A673 (cell line): ENCODE results near the gene DLEC1. TPM values are rescaled to one million over a fixed set of nuclear protein-coding genes. Genes with fewer than 3 reads are reported as not detected.

Source experiments
- BruUV-seq: library from RNA; stranded (reverse); fragments of 400-500 nt; replicated peaks from 2 replicates; lab custom pipeline; 2021; lab: Mats Ljungman, UMichigan
- CTCF ChIA-PET: fragments of 300-600 bp; sonication (Branson Sonifier 250); formaldehyde crosslinking; loops from one replicate; lab custom pipeline; 2022; ENCODE audit warnings: antibody characterized with exemption; lab: Charles Lee
- POLR2A ChIA-PET: fragments of 300-600 bp; sonication (Branson Sonifier 250); formaldehyde crosslinking; loops from one replicate; lab custom pipeline; 2022; ENCODE audit warnings: antibody characterized with exemption; ENCODE audit not compliant: low non-redundant PET; lab: Charles Lee
- DNase-seq: peaks from one replicate; pipeline ENCODE4 v3.0.0-alpha.2; 2015; ENCODE audit warnings: low spot score
- H3K27ac ChIP-seq: fragments of 200-600 bp; sonication (generic); 2 replicates; pipeline ENCODE4 v1.5.1; 2016; ENCODE audit warnings: mixed run types, low read depth, mild to moderate bottlenecking, mixed read lengths, antibody characterized with exemption, low read length; ENCODE audit not compliant: poor library complexity, severe bottlenecking
- H3K27me3 ChIP-seq: fragments of 200-600 bp; sonication (generic); replicated peaks from 2 replicates; pipeline ENCODE4 v1.6.1; 2017; ENCODE audit warnings: mixed run types, low read depth, mild to moderate bottlenecking, mixed read lengths, antibody characterized with exemption, low read length; ENCODE audit not compliant: insufficient read depth, poor library complexity
- H3K36me3 ChIP-seq: fragments of 200-600 bp; sonication (generic); 2 replicates; pipeline ENCODE4 v1.6.1; 2016; ENCODE audit warnings: mixed run types, mild to moderate bottlenecking, mixed read lengths, antibody characterized with exemption, low read length; ENCODE audit not compliant: insufficient read depth, poor library complexity, severe bottlenecking
- H3K4me1 ChIP-seq: fragments of 200-600 bp; sonication (generic); 2 replicates; pipeline ENCODE4 v1.6.1; 2017; ENCODE audit warnings: mixed run types, mild to moderate bottlenecking, mixed read lengths, antibody characterized with exemption, low read length; ENCODE audit not compliant: insufficient read depth, poor library complexity, severe bottlenecking
- H3K4me3 ChIP-seq: fragments of 200-600 bp; sonication (generic); 2 replicates; pipeline ENCODE4 v1.5.1; 2016; ENCODE audit warnings: low read depth, mixed run types, mild to moderate bottlenecking, mixed read lengths, low read length; ENCODE audit not compliant: poor library complexity, severe bottlenecking
- H3K9me3 ChIP-seq: fragments of 200-600 bp; sonication (generic); 2 replicates; pipeline ENCODE4 v1.6.1; 2016; ENCODE audit warnings: mixed run types, low read depth, mild to moderate bottlenecking, mixed read lengths, antibody characterized with exemption, low read length; ENCODE audit not compliant: poor library complexity, severe bottlenecking
- EZH2 ChIP-seq: fragments of 200-600 bp; sonication (generic); IDR thresholded peaks from 2 replicates; pipeline ENCODE4 v1.6.1; 2017; ENCODE audit warnings: borderline replicate concordance, low read depth, mild to moderate bottlenecking, mixed read lengths, antibody characterized with exemption, low read length; ENCODE audit not compliant: poor library complexity, severe bottlenecking
- intact Hi-C: fragments of 100-400 bp; cut with micrococcal nuclease; formaldehyde crosslinking; loops from one replicate; pipeline ENCODE4 v1.10.0; 2022; ENCODE audit not compliant: unreplicated experiment
- total RNA-seq: library from RNA; stranded (reverse); gene quantifications from 2 replicates; pipeline ENCODE4 v1.2.3, GENCODE V29; 2021
- TF ChIP-seq, protein P1 (sequence below): fragments of 300-800, 200-600 bp; sonication (generic); conservative IDR thresholded peaks from 2 replicates; pipeline ENCODE4 v1.5.1; 2017; ENCODE audit warnings: low read depth, mild to moderate bottlenecking, antibody characterized with exemption, low read length, moderate library complexity, mixed read lengths

DLEC1 gene
- total RNA-seq, 1 experiment from 2014 or later: not detected

DNA sequence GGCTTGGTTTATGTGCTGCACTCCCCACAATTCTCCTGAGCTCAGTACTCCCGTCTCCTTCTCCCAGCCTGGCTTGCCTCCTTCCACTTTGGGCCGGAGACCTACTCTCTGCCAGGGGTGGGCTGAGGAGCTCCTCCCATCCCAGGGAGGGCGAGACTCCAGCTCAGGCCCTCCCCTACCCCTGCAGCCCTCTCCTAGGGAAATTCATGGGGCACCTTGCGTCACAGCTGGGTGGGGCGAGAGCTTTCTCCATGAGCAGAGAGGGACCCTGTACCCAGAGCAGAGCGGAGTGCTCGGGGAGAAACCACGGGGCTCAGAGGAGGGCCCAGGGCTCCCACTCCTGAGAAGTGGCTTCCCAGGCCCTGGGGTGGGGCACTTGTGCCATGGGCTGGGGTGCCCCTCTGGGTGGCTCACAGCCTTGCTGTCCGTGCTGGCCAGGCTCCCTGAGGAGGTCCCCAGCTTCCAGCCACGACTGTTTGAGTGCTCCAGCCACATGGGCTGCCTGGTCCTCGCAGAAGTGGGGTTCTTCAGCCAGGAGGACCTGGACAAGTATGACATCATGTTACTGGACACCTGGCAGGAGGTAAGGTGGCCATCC, 35.1 kb upstream of the DLEC1 start:
- TF ChIP-seq, protein P1, sequence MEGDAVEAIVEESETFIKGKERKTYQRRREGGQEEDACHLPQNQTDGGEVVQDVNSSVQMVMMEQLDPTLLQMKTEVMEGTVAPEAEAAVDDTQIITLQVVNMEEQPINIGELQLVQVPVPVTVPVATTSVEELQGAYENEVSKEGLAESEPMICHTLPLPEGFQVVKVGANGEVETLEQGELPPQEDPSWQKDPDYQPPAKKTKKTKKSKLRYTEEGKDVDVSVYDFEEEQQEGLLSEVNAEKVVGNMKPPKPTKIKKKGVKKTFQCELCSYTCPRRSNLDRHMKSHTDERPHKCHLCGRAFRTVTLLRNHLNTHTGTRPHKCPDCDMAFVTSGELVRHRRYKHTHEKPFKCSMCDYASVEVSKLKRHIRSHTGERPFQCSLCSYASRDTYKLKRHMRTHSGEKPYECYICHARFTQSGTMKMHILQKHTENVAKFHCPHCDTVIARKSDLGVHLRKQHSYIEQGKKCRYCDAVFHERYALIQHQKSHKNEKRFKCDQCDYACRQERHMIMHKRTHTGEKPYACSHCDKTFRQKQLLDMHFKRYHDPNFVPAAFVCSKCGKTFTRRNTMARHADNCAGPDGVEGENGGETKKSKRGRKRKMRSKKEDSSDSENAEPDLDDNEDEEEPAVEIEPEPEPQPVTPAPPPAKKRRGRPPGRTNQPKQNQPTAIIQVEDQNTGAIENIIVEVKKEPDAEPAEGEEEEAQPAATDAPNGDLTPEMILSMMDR: no peak
- no peak for TF ChIP-seq EZH2
- intact Hi-C loops: no loop called here
- Histone ChIP-seq H3K27ac (no peak overlapping the region), H3K36me3 (no peaks in the 10 kb centered on the region), H3K4me1 (no peaks in the 10 kb centered on the region), H3K27me3 (no peaks in the 10 kb centered on the region), H3K9me3 (no peaks in the 10 kb centered on the region), H3K4me3 (no peak overlapping the region)
- CTCF ChIA-PET: no interaction called here
- POLR2A ChIA-PET: no interaction called here
- no TSS peak for BruUV-seq
- no peak for DNase-seq

DNA sequence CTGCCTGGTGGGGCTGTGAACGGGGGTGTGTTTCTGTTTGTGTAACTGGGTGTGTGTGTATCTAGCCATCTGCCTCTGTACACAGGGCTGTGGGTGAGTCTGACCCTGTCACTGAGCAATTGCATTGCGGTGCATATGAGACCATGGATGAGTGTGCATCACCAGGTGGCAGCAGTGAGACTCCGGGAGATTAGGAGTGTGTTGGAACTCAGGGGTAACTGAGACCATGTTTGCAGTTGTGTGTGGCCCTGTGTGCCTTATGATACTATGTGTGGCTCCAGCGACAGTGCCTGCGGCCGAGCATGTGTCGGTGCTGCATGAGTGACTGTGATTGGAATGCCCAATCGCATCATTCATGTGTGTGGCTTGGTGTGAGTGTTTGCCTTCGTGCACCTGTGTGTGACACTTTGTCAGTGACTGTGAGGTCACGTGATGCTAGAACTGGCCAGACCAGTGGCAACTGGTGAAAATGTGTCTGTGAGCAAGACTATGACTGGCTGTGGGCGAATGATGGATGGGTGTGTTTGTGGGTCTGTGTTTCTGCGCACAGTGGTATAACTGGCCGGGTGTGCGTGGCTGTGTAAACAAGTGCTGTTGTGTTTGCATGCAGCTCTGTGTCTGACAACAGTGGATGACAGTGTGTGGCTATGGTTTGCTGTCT, 34.5 kb upstream of the DLEC1 start:
- no TSS peak for BruUV-seq
- Histone ChIP-seq H3K27me3 (no peaks in the 10 kb centered on the region), H3K4me1 (no peaks in the 10 kb centered on the region), H3K9me3 (no peaks in the 10 kb centered on the region), H3K27ac (no peak overlapping the region), H3K36me3 (no peaks in the 10 kb centered on the region), H3K4me3 (no peak overlapping the region)
- peak; percentile 44 for DNase-seq
- POLR2A ChIA-PET: no interaction called here
- intact Hi-C loops: no loop called here
- no peak for TF ChIP-seq EZH2
- TF ChIP-seq, protein P1: peak; percentile 58
- CTCF ChIA-PET: no interaction called here

DNA sequence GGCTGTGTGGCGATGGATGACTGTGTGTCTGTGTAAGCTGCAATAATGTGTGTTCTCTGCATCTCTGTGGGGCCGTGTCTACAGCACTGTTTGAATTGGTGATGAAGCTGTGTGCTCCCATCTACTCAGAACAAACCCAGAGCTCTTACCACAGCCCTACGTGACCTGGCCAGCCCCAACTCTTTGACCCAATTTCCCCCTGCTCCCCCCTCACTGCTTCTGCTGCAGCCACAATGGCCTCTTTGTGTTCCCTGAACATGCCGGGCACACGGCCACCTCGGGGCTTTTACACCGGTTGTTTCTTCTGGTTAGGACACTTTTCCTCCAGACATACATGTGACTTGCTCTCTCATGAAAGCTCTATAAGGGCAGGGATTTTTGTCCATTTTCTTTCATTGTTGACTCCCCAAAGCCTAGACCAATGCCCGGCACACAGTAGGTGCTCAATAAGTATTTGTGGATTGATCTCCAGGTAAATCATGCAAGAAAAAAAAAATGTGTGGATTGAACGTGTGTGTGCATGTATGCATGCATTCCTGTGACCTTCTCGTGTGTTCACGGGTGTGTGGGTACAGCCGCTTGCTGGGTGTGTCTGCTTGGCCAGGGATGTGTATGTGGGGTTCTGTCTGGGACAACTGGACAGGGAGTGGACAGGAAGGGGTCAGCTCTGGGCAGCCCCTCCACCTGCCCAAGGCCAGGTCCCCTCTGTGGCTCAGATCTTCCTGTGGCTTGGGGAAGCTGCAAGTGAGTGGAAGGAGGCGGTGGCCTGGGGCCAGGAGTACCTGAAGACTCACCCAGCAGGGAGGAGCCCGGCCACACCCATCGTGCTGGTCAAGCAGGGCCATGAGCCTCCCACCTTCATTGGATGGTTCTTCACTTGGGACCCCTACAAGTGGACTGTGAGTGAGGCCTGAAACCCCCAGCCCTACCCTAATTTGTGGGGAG, 33.7 kb upstream of the DLEC1 start:
- BruUV-seq: no TSS peak
- no peak for TF ChIP-seq EZH2
- TF ChIP-seq, protein P1: no peak
- CTCF ChIA-PET: no interaction called here
- Histone ChIP-seq H3K36me3 (no peaks in the 10 kb centered on the region), H3K27me3 (no peaks in the 10 kb centered on the region), H3K4me1 (no peaks in the 10 kb centered on the region), H3K27ac (no peak overlapping the region), H3K9me3 (no peaks in the 10 kb centered on the region), H3K4me3 (no peak overlapping the region)
- no peak for DNase-seq
- POLR2A ChIA-PET: no interaction called here
- intact Hi-C loops: no loop called here
